Glomerular endothelial cell (primary cell): ENCODE measurements around the gene PFDN1. TPM values are rescaled to one million over a fixed set of nuclear protein-coding genes. Genes with fewer than 3 reads are reported as not detected.
A peak's percentile ranks its signal among the peaks of the same experiment; 100 is the strongest.

Experiments used
- DNase-seq: peaks from one replicate; pipeline ENCODE4 v3.0.0-alpha.2; 2011; ENCODE audit warnings: low read depth, low spot score; ENCODE audit errors: extremely low read depth
- total RNA-seq: library from RNA; depleted of rRNA; stranded (reverse); fragments of >200 nt; gene quantifications from 2 replicates; pipeline ENCODE4 v1.2.3, GENCODE V29; 2015

Gene PFDN1
- total RNA-seq, 1 donor from 2014 or later = 166 TPM

DNA sequence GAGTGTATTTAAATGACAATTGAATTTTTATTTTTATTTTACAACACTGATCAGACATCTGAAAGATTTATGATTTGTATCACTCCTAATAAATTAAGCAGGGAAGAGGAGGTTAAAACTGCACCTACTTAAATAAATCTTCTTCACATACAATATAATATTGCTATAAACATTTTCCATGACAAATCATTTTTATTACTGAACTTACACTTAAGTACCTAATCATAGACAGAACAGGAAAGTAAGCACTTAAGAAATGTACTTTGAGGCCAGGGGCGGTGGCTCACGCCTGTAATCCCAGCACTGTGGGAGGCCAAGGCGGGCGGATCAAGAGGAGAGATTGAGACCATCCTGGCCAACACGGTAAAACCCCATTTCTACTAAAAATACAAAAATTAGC, 3.8 kb downstream of the PFDN1 start:
- no peak for DNase-seq

DNA sequence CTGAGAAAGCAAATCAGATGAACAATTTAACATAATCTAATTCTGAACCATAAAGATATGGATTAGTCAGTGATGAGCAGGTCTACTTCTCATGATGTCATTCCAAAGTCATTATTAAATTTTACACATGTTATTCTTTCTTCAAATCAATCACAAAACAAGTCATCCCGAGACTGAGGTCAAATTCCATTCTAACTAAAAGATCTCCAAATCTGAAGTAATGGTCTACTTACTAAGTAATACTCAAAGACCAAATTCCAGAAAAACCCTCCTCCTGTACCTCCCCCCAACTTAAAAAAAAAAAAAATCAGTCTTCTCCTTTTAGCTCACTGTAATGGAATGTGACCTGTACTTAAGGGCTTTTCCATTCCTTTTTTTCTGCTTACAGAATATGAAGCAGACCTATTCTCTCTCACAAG, 4.7 kb downstream of the PFDN1 start:
- DNase-seq = no peak

DNA sequence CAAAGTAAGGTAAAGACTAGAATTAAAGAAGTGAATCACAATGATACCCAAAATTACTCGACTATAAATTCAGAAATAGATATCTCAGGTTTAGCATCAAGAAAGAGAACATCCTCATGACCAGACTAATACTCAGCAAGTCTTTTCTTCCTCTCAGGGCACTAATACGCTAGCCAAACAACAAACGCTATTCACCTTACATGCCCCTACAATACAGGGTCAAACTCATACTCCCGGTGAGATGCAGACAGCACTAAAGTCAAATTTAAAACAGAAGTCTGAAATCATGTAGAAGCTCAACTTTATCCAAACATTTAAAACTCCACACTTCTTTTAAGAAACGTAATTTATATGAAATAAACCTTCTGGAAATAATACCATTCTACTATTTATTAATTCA, 5.6 kb downstream of the PFDN1 start:
- no peak for DNase-seq

DNA sequence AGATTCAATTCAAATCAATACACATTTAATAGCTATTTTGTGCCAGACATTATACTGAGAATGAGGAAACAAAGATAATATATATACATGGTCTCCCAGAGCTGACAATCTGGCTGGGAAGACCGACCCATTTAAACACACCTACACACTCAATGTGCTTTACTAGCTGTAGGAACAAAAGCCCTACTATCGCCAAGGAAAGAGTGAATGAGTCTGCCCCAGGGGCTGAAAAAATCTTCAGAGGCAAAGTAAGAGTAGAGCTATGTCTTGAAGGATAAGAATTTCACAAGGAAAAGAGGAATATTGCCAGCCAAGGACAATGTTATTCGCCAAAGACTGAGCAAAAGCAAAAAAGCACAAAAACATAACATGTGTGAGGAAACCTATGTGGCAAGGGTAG, 6.6 kb downstream of the PFDN1 start:
- DNase-seq = no peak

DNA sequence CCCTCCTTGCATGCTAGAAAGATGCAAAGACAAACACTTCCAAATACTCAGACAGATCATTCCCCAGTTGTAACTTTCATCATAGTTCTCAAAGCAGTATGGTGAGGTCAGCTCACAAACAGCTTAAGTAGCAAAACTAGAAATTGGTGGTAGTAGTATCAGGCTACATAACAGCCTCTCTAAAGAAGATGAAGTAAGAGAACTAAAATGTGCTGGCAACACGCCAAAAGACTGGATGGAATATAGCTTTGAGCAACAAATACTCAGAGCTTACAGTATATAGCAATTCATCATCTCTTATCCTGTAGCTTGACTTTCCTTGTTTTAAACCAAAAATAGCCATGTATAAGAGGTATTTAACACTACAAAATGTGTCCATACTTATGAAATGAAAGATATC, 7.5 kb downstream of the PFDN1 start:
- DNase-seq = peak; percentile 92

DNA sequence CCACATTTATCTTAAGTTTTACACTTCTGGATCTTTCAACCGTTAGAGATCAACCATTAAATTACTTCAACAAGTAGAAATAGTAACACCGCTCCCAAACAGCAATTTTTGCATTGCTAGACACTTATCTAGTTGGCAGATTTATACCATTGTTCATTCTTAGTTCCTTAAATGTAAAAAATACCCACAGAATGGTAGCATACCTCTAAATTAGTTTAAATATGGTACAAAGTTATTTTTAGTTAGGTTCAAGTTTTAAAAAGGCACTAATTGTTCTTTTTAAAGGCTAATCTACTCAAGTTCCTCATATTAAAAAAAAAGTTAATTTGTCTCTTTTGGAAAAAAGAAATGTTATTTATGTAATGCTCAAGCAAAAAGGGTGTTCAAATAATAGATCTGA, 8.1 kb downstream of the PFDN1 start:
- no peak for DNase-seq

DNA sequence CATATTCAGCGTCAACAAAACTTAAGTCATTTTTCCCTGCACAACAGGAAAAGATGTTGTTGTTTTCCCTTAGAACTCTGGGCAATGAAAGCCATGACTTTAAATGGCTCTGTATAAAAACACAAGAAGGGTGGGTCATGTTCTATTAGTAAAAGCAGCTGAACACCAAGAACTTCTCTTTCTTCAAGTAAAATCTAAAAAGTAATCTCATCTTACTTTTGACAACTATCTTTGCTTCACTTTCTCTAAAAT, 9.1 kb downstream of the PFDN1 start:
- no peak for DNase-seq

DNA sequence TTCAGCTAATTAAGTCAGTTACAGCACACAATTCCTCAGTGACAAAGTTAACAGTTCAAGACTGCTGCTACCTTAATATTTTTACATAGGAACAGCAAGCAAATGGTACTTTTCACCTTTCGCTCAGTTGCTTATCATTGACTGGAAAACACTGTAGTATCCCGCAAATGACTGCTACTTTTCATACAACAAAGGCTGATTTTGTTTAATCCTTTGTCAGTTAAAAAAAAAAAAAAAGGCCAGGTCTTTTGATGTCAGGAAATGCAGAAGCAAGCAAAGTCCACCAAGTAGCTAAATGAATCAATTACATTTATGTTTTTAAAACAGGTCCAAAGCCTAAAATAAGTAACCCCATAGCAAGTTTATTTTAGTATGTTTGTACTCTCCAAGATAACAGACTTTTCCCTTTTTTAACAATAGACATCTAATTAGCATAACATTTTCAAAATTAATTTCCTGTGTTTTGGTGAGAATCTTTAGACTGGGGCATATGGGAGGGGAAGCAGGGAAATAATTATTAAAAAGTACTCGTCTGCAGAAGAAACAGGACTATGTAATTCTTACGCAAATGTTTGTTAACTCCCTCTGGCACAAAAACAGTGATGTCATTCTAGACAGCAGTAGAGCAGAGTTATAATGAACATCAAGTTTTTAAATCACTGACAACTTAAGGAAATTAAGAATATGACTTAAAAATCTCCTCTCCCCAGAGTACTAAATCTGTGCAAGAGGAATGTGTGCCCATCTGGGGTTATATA, 9.6 kb downstream of the PFDN1 start:
- DNase-seq = no peak

DNA sequence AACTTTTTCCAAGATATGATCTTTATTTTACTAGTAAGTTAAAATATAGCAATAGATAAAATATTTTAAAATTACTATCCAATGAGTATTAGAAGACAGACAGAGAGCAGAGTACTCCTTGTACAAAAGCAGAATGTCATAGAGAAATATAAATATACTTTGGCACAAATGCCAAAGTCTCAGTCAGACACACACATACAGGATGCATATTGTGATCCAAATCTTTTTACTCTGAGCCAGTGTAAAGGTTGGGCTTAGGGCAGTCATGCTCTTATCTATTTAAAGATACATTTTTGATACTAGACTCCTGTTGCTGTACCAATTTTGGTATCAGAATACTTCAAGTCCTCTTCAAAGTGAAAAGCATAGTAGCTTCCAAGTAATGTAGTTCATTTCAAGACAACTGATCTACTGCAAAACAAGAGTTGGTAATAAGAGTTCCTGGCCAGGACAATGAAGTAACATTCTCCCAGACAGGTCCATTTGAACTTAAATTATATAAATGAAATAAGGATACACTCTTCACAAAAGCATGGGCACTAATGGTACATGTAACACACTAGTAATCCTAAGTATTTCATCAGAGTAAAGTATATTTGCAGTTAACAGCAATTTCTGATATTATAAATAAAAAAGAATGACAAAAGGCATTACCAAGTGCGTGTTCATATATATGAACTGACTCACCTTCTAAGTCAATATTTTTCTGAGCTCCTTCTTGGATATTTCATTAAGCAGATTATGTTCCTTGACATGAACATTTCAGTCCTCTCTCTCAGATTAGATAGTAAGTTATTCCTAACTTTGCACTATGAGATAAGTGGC, 10.5 kb downstream of the PFDN1 start:
- DNase-seq = no peak

DNA sequence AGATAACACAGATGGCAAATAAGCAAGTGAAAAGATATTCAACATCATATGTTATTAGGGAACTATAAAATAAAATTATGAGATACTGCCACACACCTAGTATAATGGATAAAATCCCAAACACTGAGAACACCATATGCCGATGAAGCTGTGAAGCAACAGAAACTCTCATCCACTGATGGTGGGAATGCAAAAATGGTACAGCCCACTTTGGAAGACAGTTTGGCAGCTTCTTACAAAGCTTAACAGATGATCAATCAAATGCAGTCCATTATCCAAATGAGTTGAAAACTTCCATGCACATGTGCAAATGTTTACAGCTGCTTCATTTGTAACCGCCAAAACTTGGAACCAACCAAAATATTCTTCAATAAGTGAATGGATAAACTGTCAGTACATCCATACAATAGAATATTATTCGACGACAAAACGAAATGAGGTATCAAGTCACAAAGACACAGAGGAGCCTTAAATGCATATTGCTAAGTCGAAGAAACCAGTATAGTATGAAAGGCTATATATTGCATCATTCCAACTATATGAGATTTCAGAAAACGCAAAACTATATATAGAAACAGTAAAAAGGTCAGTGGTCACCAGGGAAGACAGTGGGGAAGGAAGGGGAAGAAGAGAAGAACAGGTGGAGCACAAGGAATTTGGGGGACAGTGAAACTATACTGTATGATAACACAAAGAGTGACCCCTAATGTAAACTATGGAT, 14.9 kb downstream of the PFDN1 start:
- DNase-seq = no peak

DNA sequence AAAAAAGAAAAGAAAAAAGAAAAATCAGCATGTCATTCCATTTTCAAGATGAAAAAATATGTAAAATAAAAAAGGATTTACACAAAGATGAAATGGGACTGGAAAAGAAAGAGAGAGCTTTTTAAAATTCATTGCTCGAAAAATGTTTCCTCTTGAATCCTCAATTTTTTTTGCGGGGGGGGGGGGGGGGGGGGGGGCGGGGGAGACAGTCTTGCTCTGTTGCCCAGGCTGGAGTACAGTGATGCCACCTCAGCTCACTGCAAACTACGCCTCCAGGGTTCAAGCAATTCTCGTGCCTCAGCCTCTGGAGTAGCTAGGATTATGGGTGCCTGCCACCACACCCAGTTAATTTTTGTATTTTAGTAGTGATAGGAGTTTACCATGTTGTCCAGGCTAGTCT, 16.5 kb downstream of the PFDN1 start:
- DNase-seq = no peak

DNA sequence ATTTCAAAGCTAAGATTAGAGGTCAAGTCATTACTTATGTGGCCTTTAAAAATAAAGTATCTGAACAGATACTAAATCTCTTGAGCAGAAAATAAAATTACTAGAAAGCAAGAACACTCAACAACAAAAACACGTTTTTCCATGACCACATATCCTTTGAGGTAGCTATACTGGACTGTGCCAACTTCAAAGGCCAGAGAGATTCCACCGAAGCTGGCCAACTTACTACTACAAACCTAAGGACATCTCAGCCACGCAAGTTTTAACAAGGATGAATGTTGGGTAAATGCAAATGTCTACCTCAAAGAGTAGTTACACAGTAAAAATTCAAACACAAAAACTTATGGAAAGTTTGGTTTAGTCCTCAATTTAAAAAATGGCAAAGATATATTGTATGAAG, 18.9 kb downstream of the PFDN1 start:
- DNase-seq = no peak

DNA sequence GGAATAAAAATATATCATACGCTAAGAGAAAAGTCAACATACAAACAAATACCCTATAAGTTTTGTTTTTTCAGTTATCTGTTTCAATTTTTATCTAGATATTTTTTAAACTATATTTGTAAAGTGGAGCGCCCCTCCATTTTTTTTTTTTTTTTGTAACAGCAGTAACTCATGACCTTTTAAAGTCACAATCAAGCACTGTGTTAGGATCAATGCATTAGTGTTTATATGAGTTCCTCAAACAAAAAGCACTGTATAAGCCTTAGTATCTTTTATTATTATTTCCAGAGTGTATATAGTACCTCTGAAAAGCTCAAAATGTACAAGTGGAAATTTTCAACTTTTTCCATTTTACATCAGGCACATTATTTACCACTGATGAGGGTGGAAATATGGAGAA, 20.6 kb downstream of the PFDN1 start:
- DNase-seq = no peak

DNA sequence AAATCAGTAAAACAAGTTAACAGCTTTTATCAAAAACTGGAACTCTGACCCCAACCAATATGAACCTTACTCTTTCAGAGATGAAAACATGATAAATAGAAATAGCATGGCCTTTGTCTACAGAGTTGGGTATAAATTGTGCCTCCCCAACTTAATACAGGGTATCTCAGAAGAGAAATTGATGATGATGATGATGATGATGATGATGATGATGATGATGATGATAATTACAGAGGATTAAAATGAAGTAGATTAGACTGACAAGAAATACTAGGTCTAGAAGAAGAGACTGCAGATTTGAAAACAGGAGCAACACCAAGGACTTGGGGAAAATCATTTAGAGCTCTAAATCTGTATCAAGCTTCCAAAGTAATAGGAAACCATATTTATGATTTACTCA, 27.1 kb downstream of the PFDN1 start:
- no peak for DNase-seq

DNA sequence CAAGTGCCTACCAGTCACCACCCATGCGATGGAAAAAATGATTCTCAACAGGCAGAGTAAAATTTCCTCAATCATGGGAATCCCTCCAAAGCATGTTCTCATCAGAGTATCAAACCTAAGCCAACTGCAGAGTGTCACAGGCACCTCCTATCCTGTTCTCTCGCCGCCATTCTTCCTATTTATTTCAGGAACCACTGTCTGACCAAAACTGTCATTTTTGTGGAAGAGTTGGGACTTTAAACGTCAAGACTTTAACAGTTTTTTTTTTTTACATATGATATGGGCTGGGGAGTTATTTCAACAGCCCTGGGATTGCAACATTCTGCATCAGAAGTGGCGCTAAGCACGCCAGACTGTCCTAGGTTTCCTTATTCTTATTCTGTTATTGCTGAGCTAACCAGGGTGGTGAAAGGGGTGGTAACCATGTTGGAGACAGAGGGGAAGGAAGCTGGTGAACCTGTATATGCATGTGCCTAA, 29.5 kb downstream of the PFDN1 start:
- DNase-seq = no peak

DNA sequence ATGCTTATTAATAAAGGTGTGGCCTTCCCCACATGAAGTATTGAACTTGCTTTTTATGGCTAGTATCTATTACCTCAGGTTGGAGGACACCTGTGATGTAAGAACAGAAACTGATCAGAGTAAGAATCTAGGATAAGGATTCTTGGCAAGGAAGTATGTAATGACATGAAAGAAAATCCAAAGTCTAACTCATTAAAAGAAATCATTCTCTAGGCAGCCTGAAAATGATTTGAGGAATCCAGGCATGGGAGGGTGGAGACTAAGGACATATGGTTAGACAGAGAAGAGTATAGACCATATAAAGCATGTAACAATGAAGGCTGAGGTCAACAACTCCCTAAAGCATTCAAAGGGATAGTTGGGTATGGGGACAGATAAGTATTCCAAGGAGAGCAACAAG, 32.9 kb downstream of the PFDN1 start:
- DNase-seq = no peak

DNA sequence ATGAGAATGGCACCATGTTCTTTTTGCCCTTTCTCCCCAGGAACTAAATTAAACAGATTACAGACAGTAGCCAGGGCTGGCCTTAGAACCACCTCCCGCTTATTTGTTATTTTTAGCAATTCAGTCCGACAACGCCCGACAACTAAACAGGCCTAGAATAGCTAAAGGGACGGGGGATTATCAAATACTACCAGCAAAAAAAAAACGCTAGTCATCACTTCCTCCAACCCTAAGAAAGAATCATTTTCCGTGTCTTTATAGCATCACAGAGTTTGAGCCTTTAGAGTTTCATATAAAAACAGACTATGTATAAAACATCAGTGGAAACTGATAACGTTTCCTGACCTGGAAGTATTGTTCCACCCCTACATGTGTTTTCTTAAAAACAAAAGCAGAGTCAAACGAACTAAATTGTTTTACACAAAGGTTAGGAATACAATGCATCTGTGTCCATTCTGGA, 35.3 kb downstream of the PFDN1 start:
- DNase-seq = peak; percentile 72

DNA sequence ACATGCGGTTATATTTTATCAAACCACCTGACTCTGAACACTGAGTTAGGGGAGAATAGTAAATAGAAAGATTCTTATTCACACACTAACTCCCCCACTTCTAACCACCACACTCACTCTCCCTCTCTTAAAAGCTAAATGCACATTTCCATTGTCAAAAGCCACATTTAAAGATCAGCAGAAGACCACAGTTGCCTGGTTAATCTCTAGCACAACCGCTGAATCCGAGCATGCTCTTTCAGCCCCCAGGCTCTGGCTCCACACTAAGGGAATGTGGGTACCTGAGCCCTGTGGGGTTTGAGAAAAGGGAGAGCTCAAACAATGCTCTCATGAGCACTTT, 35.7 kb downstream of the PFDN1 start:
- DNase-seq = no peak

DNA sequence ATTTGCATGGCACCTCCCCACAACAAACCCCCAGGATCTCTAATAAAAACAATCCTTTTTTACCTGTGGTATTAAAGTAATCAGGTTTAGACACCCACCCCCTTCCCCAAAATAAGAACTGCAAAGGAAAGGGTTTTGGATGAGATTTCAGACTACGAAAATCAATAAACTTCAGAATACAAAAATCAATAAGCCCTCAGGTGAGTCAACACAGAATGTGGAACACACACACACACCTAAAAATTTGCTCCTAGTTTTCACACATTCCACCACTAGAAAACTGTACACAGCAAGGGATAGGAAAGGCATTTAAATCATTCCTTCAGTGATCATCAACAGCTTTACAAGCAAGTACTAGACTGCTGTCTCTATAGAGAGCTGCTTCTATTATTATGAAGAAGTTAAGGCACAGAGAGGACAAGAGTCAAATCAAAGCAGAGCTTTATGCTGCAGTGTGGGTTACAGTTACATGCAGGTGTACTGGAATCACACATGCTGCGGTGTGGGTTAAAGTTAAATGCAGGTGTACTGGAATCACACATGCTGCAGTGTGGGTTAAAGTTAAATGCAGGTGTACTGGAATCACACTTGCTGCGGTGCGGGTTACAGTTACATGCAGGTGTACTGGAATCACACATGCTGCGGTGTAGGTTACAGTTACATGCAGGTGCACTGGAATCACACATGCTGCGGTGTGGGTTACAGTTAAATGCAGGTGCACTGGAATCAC, 36.3 kb downstream of the PFDN1 start:
- DNase-seq = no peak

DNA sequence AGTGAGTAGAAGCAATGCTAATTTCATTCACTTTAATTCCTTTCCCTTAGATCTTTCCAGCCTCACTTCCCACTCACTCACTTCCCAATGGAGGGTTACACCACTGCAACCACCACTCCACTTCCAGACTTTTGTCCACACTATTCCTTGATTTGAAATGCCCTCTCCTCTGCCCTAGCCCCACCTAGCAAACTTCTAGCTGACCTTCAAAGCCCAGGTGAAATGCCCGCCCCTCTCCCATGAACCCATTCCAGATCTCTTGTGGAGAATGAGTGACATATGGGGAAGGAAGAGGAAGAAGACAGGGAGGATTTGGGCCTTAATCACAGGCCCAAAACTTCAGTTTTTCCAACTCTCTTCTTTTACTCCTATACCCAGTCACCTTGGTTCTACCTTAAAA, 37.1 kb downstream of the PFDN1 start:
- DNase-seq = no peak

DNA sequence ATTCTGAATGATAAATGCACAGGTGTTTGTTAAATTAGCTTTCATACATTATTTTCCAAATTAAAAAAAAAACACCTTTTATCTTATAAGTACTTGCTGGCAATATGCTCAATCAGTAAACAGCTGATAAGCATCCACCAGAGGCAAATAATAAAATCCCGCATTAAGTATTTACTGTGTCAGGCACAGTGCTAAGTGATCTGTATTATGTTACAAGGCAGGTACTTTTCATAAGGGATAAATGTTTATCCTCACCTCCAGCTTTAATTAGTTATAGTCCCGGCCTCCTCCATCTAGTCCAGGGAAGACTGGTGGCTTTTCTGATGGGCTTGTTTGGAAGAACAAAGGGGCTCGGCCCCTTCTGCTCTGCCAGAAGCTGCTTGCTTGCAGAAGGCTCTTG, 40.1 kb downstream of the PFDN1 start:
- no peak for DNase-seq
